ENCODE results near the gene S100Z. TPM values are rescaled to one million over a fixed set of nuclear protein-coding genes. Genes with fewer than 3 reads are reported as not detected.
A peak's percentile ranks its signal among the peaks of the same experiment; 100 is the strongest.

S100Z gene
- total RNA-seq, 2 donors from 2014 or later = not detected

DNA sequence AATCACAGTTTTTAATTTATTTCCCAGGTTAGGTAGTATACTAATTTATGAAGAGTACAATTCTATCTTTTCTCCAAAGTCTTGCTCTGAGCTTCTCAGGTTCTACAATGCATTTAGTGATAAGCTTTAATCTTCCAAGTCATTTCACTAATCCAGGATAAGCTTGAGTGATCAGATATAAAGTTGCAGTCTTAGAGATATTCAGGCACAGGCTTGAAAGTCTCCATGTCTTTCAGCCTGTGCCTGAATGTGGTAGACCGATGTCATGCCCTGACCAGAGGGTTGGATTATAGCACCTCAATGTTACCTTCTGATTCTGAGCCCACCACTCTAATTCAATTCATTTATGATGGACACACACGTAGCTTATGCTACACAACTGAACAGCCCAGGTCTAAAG, 106.2 kb downstream of the S100Z start:
- Mint-ChIP-seq H3K27me3 (peaks cover 29 to 38% of the 10 kb centered on the region in 2 donors), H3K9me3 (no peaks in the 10 kb centered on the region), H3K4me3 (no peak overlapping the region), H3K36me3 (no peaks in the 10 kb centered on the region), H3K4me1 (ENCODE audit: low read depth in 2 of 2) (peaks cover 9 to 16% of the 10 kb centered on the region in 2 donors), H3K27ac (no peak overlapping the region)
- no peak for DNase-seq (ENCODE audit: low spot score)
- no peak for ATAC-seq

- Mint-ChIP-seq H3K4me3 (no peak overlapping the region), H3K36me3 (no peaks in the 10 kb centered on the region), H3K4me1 (ENCODE audit: low read depth in 2 of 2) (peaks cover 9 to 16% of the 10 kb centered on the region in 2 donors), H3K27ac (no peak overlapping the region), H3K27me3 (peaks cover 16 to 27% of the 10 kb centered on the region in 2 donors), H3K9me3 (no peaks in the 10 kb centered on the region)
- no peak for DNase-seq (ENCODE audit: low spot score)
- no peak for ATAC-seq
Measured at GRCh38 chr5:76958991-76959767, 109.4 kb downstream of the S100Z start.

- peak in 1 of 2 donors; percentile 63 for ATAC-seq
- Mint-ChIP-seq H3K4me1 (ENCODE audit: low read depth in 2 of 2) (peaks cover 9 to 16% of the 10 kb centered on the region in 2 donors), H3K27me3 (peaks cover 8 to 20% of the 10 kb centered on the region in 2 donors), H3K27ac (no peak overlapping the region), H3K9me3 (no peaks in the 10 kb centered on the region), H3K36me3 (no peaks in the 10 kb centered on the region), H3K4me3 (no peak overlapping the region)
- no peak for DNase-seq (ENCODE audit: low spot score)
Measured at GRCh38 chr5:76960004-76960625, 110.3 kb downstream of the S100Z start.

GRCh38 chr5:76964060-76964459, 114.2 kb downstream of the S100Z start:
- H3K9me3 Mint-ChIP-seq = no peaks in the 10 kb centered on the region
- no peak for ATAC-seq
- no peak for DNase-seq (ENCODE audit: low spot score)

More at GRCh38 chr5:76964060-76964459, 114.2 kb downstream of the S100Z start:
- Mint-ChIP-seq H3K4me1 (ENCODE audit: low read depth in 2 of 2) (peaks cover 9 to 13% of the 10 kb centered on the region in 2 donors), H3K36me3 (no peaks in the 10 kb centered on the region), H3K27me3 (peaks cover 16 to 17% of the 10 kb centered on the region in 2 donors), H3K27ac (no peak overlapping the region), H3K4me3 (no peak overlapping the region)

Other genes with a start within 250 kb of the S100Z start
- gene F2RL2, start 226.6 kb upstream of the S100Z start, total RNA-seq = not detected
- 10 to 100 TPM in 1 of 2 donors, 1 to 10 TPM in 1; 8.1 to 23.7 TPM for gene F2R, start 133.9 kb upstream of the S100Z start, total RNA-seq
- gene F2RL1, start 31.0 kb upstream of the S100Z start, total RNA-seq = not detected
- gene CRHBP, start 103.0 kb downstream of the S100Z start, total RNA-seq = not detected
- gene AGGF1, start 180.4 kb downstream of the S100Z start, total RNA-seq = 10 to 100 TPM; 23.7 to 33.3 TPM
- gene ZBED3, start 237.3 kb downstream of the S100Z start, total RNA-seq = under 1 TPM; 0.12 to 0.17 TPM